ENCODE results near the gene GABRR2. TPM values are rescaled to one million over a fixed set of nuclear protein-coding genes. Genes with fewer than 3 reads are reported as not detected.

Gene GABRR2
- total RNA-seq, 1 donor from 2014 or later: 0.73 TPM

GRCh38 chr6:89209457-89209856 lies 105.6 kb downstream of the GABRR2 start:
- DNase-seq (ENCODE audit: low spot score): no peak

- no peak for DNase-seq (ENCODE audit: low spot score)
Measured at GRCh38 chr6:89208551-89208950, 106.5 kb downstream of the GABRR2 start.

Other genes starting within 250 kb of the GABRR2 start
- gene PNRC1, start 234.5 kb downstream of the GABRR2 start, total RNA-seq: 204 TPM
- 0.57 TPM for gene SRSF12, start 197.2 kb downstream of the GABRR2 start, total RNA-seq
- gene PM20D2, start 169.2 kb downstream of the GABRR2 start, total RNA-seq: 13.6 TPM
- not detected for gene GABRR1, start 97.9 kb downstream of the GABRR2 start, total RNA-seq
- 38.8 TPM for gene UBE2J1, start 37.4 kb upstream of the GABRR2 start, total RNA-seq
- gene RRAGD, start 97.0 kb upstream of the GABRR2 start, total RNA-seq: 14.6 TPM
- gene ANKRD6, start 117.9 kb upstream of the GABRR2 start, total RNA-seq: 34.3 TPM